SK-N-SH (cell line): ENCODE results near the gene BFSP2. TPM values are rescaled to one million over a fixed set of nuclear protein-coding genes. Genes with fewer than 3 reads are reported as not detected.
A peak's percentile ranks its signal among the peaks of the same experiment; 100 is the strongest.

Experiments used
- CTCF ChIA-PET: fragments of 300-600, 350-600 bp; formaldehyde crosslinking; extraction: SDS; loops from one replicate; lab custom pipeline; 2021; lab: Yijun Ruan, JAX
- POLR2A ChIA-PET: fragments of 350-600 bp; sonication (Branson Sonifier 250); formaldehyde crosslinking; extraction: SDS; loops from one replicate; lab custom pipeline; 2020; ENCODE audit warnings: antibody characterized with exemption, inconsistent platforms; lab: Yijun Ruan, JAX
- DNase-seq: peaks from one replicate; pipeline ENCODE4 v3.0.0; 2012
- H2AFZ ChIP-seq: fragments of 200-600 bp; sonication (generic); 2 replicates; pipeline ENCODE4 v1.8.1; 2016; ENCODE audit warnings: antibody characterized with exemption, mild to moderate bottlenecking, low read depth
- H3F3A ChIP-seq: fragments of 200-600 bp; sonication (generic); replicated peaks from 2 replicates; pipeline ENCODE3; 2016; ENCODE audit warnings: antibody characterized with exemption, mild to moderate bottlenecking; ENCODE audit not compliant: insufficient read depth
- H3K27ac ChIP-seq, 2 experiments: fragments of 200-500 bp in 1 of 2; fragments of 200-600 bp in 1 of 2; sonication (Bioruptor generic) in 1 of 2; sonication (generic), shearing (Covaris generic) in 1 of 2; 2 replicates each; pipeline versions ENCODE4 v1.5.1 to v1.6.1; 2014 to 2016; ENCODE audit warnings: low read depth in 2 of 2, inconsistent platforms in 1 of 2, low read length in 1 of 2, mild to moderate bottlenecking in 1 of 2, mixed read lengths in 1 of 2
- H3K27me3 ChIP-seq: fragments of 200-600 bp; sonication (generic), shearing (Covaris generic); 2 replicates; pipeline ENCODE4 v1.6.1; 2016; ENCODE audit warnings: mixed run types; ENCODE audit not compliant: insufficient read depth
- H3K36me3 ChIP-seq, 2 experiments: fragments of 200-500 bp in 1 of 2; fragments of 200-600 bp in 1 of 2; sonication (Bioruptor generic) in 1 of 2; sonication (generic) in 1 of 2; replicated peaks in 1 of 2; 2 replicates each; pipeline versions ENCODE3 to v1.5.1; 2014 to 2016; ENCODE audit warnings: low read length in 1 of 2, mild to moderate bottlenecking in 1 of 2; ENCODE audit not compliant: insufficient read depth in 2 of 2, control insufficient read depth in 1 of 2
- H3K4me1 ChIP-seq, 2 experiments: fragments of 200-500 bp in 1 of 2; fragments of 200-600 bp in 1 of 2; sonication (Bioruptor generic) in 1 of 2; sonication (generic), shearing (Covaris generic) in 1 of 2; 2 replicates each; pipeline versions ENCODE4 v1.5.1 to v1.6.1; 2014 to 2016; ENCODE audit warnings: low read depth in 1 of 2, low read length in 1 of 2, mixed run types in 1 of 2; ENCODE audit not compliant: insufficient read depth in 2 of 2, control insufficient read depth in 1 of 2
- H3K4me2 ChIP-seq: fragments of 200-600 bp; sonication (generic), shearing (Covaris generic); 2 replicates; pipeline ENCODE4 v1.6.1; 2017; ENCODE audit warnings: mixed run types
- H3K4me3 ChIP-seq, 2 experiments: fragments of 200-500 bp in 1 of 2; fragments of 200-600 bp in 1 of 2; sonication (Bioruptor generic) in 1 of 2; sonication (generic), shearing (Covaris generic) in 1 of 2; 2 replicates each; pipeline versions ENCODE4 v1.5.1 to v1.8.1; 2014 to 2016; ENCODE audit warnings: low read depth in 2 of 2, inconsistent platforms in 1 of 2, low read length in 1 of 2, mild to moderate bottlenecking in 1 of 2, mixed read lengths in 1 of 2, moderate library complexity in 1 of 2
- H3K79me2 ChIP-seq: fragments of 200-600 bp; sonication (generic); 2 replicates; pipeline ENCODE4 v1.8.1; 2017; ENCODE audit warnings: mild to moderate bottlenecking; ENCODE audit not compliant: insufficient read depth
- H3K9ac ChIP-seq: fragments of 200-600 bp; sonication (generic); 2 replicates; pipeline ENCODE4 v1.6.1; 2017; ENCODE audit warnings: mixed run types
- H3K9me2 ChIP-seq: fragments of 200-600 bp; sonication (generic); 2 replicates; pipeline ENCODE4 v1.6.1; 2017; ENCODE audit warnings: mixed run types
- H3K9me3 ChIP-seq: fragments of 200-600 bp; sonication (generic); 2 replicates; pipeline ENCODE4 v1.6.1; 2017; ENCODE audit warnings: mixed run types, mild to moderate bottlenecking, moderate library complexity
- H4K20me1 ChIP-seq: fragments of 200-600 bp; sonication (generic); 2 replicates; pipeline ENCODE4 v1.6.1; 2017; ENCODE audit warnings: mild to moderate bottlenecking, mixed run types; ENCODE audit not compliant: insufficient read depth
- CHD2 ChIP-seq: fragments of 150-350 bp; IDR thresholded peaks from 2 replicates; pipeline ENCODE4 v1.6.1; 2018; ENCODE audit warnings: low read length; ENCODE audit not compliant: partially characterized antibody
- CTCF ChIP-seq: fragments of 200-600 bp; sonication (generic); IDR thresholded peaks from 2 replicates; pipeline ENCODE4 v1.6.1; 2017; ENCODE audit warnings: antibody characterized with exemption, mild to moderate bottlenecking, moderate library complexity
- EP300 ChIP-seq, 2 experiments: IDR thresholded peaks; 2 replicates each; pipeline versions ENCODE4 v1.4.0 to v1.6.1; 2012; ENCODE audit warnings: borderline replicate concordance in 1 of 2, low read depth in 1 of 2, low read length in 1 of 2
- EZH2phosphoT487 ChIP-seq: fragments of 200-600 bp; sonication (generic); IDR thresholded peaks from 2 replicates; pipeline ENCODE4 v1.6.1; 2017; ENCODE audit warnings: low read depth, mixed run types, mild to moderate bottlenecking, antibody characterized with exemption, moderate library complexity, borderline replicate concordance
- FOXM1 ChIP-seq: IDR thresholded peaks from 2 replicates; pipeline ENCODE4 v1.4.0; 2012; ENCODE audit warnings: low read depth, mild to moderate bottlenecking
- GABPA ChIP-seq: IDR thresholded peaks from 2 replicates; pipeline ENCODE4 v1.4.0; 2012; ENCODE audit warnings: low read depth, mild to moderate bottlenecking
- JUND ChIP-seq: IDR thresholded peaks from 2 replicates; pipeline ENCODE4 v1.4.0; 2012
- MXI1 ChIP-seq: IDR thresholded peaks from 2 replicates; pipeline ENCODE4 v1.6.1; 2012; ENCODE audit warnings: mild to moderate bottlenecking, low read depth, low read length, improper control_type of control experiment
- NFIC ChIP-seq: IDR thresholded peaks from 2 replicates; pipeline ENCODE4 v1.4.0; 2012; ENCODE audit warnings: borderline replicate concordance
- NRF1 ChIP-seq: IDR thresholded peaks from 2 replicates; pipeline ENCODE4 v1.6.1; 2012; ENCODE audit warnings: low read depth, mild to moderate bottlenecking, low read length
- PBX3 ChIP-seq: IDR thresholded peaks from 2 replicates; pipeline ENCODE4; 2012
- POLR2AphosphoS5 ChIP-seq: IDR thresholded peaks from 2 replicates; pipeline ENCODE4 v1.6.1; 2012; ENCODE audit warnings: low read depth, low read length
- RCOR1 ChIP-seq: fragments of 150-350 bp; IDR thresholded peaks from 2 replicates; pipeline ENCODE4 v1.6.1; 2017; ENCODE audit warnings: antibody characterized with exemption, low read length
- REST ChIP-seq: IDR thresholded peaks from 2 replicates; pipeline ENCODE4 v1.6.1; 2012; ENCODE audit warnings: mild to moderate bottlenecking, low read depth, low read length, moderate library complexity
- RXRA ChIP-seq: IDR thresholded peaks from 2 replicates; pipeline ENCODE4 v1.4.0; 2012; ENCODE audit warnings: low read depth, mild to moderate bottlenecking, borderline replicate concordance
- SMC3 ChIP-seq: IDR thresholded peaks from 2 replicates; pipeline ENCODE4 v1.6.1; 2012; ENCODE audit warnings: low read depth, low read length, improper control_type of control experiment
- TAF1 ChIP-seq: IDR thresholded peaks from 2 replicates; pipeline ENCODE4 v1.6.1; 2012; ENCODE audit warnings: low read depth, mild to moderate bottlenecking, low read length, moderate library complexity, borderline replicate concordance
- TCF12 ChIP-seq: IDR thresholded peaks from 2 replicates; pipeline ENCODE4 v1.4.0; 2012
- USF1 ChIP-seq: IDR thresholded peaks from 2 replicates; pipeline ENCODE4 v1.4.0; 2012; ENCODE audit warnings: low read depth, borderline replicate concordance
- YY1 ChIP-seq: IDR thresholded peaks from 2 replicates; pipeline ENCODE4 v1.4.0; 2012; ENCODE audit warnings: low read depth, mild to moderate bottlenecking
- WGBS: methylation state at CpG from one replicate; pipeline ENCODE4 v1.1.6; 2017; ENCODE audit warnings: low lambda C conversion rate; 5-methylcytosine and 5-hydroxymethylcytosine counted together
- polyA plus RNA-seq, 3 experiments: library from polyadenylated mRNA; depleted of rRNA; stranded (reverse); fragments of >200 nt; gene quantifications; 2 replicates each; pipeline ENCODE4 v1.2.3, GENCODE V29; 2012

BFSP2 gene
- polyA plus RNA-seq, 1 of the 3 experiments (the other 2 are of a cell fraction): not detected

GRCh38 chr3:133371676-133372075 is 28.2 kb upstream of the BFSP2 start:
- no peaks in the 10 kb centered on the region for H3K36me3 ChIP-seq
- ChIA-PET CTCF (interaction anchor here (1.1 to 3.1 kb wide), 6 partner anchors 27 to 646 kb away, joined by 3 to 21 read pairs (median 4); no protein-coding TSS in a partner anchor), POLR2A (no interaction called here)
- H3F3A ChIP-seq: no peaks in the 10 kb centered on the region
- 82% methylated on average over 1 of the region's 1 CpG for WGBS
- H3K9me3 ChIP-seq: no peaks in the 10 kb centered on the region
- H2AFZ ChIP-seq: no peak overlapping the region
- H3K4me1 ChIP-seq: peaks cover 18 to 20% of the 10 kb centered on the region in 2 experiments; a peak in 2 of 4 replicates
- no peaks in the 10 kb centered on the region for H3K27me3 ChIP-seq
- no peak overlapping the region for H3K4me2 ChIP-seq
- H4K20me1 ChIP-seq: no peaks in the 10 kb centered on the region
- no peak overlapping the region for H3K4me3 ChIP-seq
- H3K27ac ChIP-seq: no peak overlapping the region
- DNase-seq: no peak
- H3K9ac ChIP-seq: no peak overlapping the region
- H3K79me2 ChIP-seq: no peaks in the 10 kb centered on the region
- TF ChIP-seq USF1 (no peak), TAF1 (no peak), CHD2 (no peak), NRF1 (no peak), FOXM1 (no peak), CTCF (no peak), JUND (no peak), MXI1 (no peak), TCF12 (no peak), GABPA (no peak), EP300 (IDR thresholded peaks at IDR 0.05; ENCODE audit: borderline replicate concordance in 1 of 2, low read depth in 1 of 2, low read length in 1 of 2) (no peak), RCOR1 (no peak)
- no peaks in the 10 kb centered on the region for H3K9me2 ChIP-seq

- Histone ChIP-seq H3K9me2 (no peaks in the 10 kb centered on the region), H3K4me2 (no peak overlapping the region; the same call in 1 of the 2 replicates), H3K27me3 (no peaks in the 10 kb centered on the region), H3F3A (no peaks in the 10 kb centered on the region), H4K20me1 (no peaks in the 10 kb centered on the region), H3K27ac (no peak overlapping the region; a peak in 1 of 4 replicates), H3K4me3 (no peak overlapping the region), H3K9ac (no peak overlapping the region), H3K9me3 (no peaks in the 10 kb centered on the region), H3K36me3 (no peaks in the 10 kb centered on the region), H3K4me1 (peaks cover 17 to 25% of the 10 kb centered on the region in 2 experiments; a peak in 2 of 4 replicates), H2AFZ (no peak overlapping the region), H3K79me2 (no peaks in the 10 kb centered on the region)
- no peak for DNase-seq
- POLR2A ChIA-PET: no interaction called here
- CTCF ChIA-PET: interaction anchor here (0.6 to 7.8 kb wide), 5 partner anchors 10 to 829 kb away, joined by 3 to 81 read pairs (median 4); no protein-coding TSS in a partner anchor
- 71% methylated on average over 4 of the region's 4 CpGs for WGBS
- TF ChIP-seq YY1: no peak
- TF ChIP-seq SMC3: no peak
- no peak for TF ChIP-seq USF1
- TF ChIP-seq PBX3: peak; percentile 53; the same call in 1 of the 2 replicates
- TF ChIP-seq RXRA: no peak
- TF ChIP-seq NRF1: no peak
- TF ChIP-seq JUND: no peak
- TF ChIP-seq REST: no peak
- no peak for TF ChIP-seq POLR2AphosphoS5
- TF ChIP-seq EZH2phosphoT487: no peak
- no peak for TF ChIP-seq FOXM1
- no peak for TF ChIP-seq NFIC
Measured at GRCh38 chr3:133374708-133375402, 25.0 kb upstream of the BFSP2 start.
